HG03103 (cell line): ENCODE results near the gene RFT1.
A peak's percentile ranks its signal among the peaks of the same experiment; 100 is the strongest.
"Not testable (repeated sequence)": the region's sequence is repeated elsewhere in the genome, so short reads cannot be mapped to it uniquely, and the experiment has no call there.

Experiments
- ATAC-seq: cut with Tn5 transposase; IDR thresholded peaks from one replicate; pipeline ENCODE4 v1.9.1; 2021; ENCODE audit warnings: low read depth; ENCODE audit not compliant: unreplicated experiment

The RFT1 gene

DNA sequence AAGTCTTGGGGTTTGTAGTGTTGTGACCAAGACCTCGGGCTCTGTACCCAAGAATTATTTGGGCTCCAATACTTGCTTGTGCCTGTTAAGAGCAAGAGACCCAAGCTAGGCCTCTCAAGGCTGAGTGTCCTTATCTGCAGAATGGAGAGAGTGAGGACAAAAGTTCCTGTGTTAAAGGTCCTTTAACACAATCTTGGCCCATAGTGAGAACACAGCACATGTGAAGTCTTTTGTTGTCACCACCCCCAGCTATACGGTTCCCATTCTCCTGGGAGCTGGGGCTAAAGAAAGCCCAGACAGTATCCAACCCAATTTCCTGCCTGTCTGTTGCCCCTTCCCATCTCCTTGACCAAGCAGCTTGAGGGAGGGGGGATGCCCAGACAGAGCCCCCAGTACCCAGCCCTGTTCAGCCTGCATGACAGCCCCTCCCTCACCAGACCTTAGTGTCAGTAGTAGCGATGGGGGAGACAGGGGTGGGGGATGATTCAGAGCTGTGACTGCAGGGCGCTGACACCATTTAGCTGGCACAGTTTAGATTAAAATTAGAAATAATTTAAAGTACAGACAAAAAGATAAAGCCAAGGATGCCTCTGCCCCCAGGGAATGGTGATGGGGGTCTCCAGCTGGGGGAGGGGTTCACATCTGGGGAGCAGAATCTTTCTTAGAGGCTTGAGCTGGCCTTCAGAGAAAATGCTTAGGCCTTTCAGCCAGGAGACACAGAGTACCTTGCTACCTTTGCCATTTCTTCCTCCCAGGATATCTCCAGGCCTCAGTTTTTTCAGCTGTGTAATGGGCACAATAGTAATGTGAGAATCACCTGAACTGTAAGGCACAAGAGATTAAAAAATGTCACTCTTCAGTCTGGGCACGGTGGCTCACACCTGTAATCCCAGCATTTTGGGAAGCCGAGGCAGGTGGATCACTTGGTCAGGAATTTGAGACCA is 33.5 kb upstream of the RFT1 start:
- ATAC-seq, result no peak

- ATAC-seq, result peak; percentile 25
These were observed 32.6 kb upstream of the RFT1 start for GRCh38 chr3:53162672-53163443.

DNA sequence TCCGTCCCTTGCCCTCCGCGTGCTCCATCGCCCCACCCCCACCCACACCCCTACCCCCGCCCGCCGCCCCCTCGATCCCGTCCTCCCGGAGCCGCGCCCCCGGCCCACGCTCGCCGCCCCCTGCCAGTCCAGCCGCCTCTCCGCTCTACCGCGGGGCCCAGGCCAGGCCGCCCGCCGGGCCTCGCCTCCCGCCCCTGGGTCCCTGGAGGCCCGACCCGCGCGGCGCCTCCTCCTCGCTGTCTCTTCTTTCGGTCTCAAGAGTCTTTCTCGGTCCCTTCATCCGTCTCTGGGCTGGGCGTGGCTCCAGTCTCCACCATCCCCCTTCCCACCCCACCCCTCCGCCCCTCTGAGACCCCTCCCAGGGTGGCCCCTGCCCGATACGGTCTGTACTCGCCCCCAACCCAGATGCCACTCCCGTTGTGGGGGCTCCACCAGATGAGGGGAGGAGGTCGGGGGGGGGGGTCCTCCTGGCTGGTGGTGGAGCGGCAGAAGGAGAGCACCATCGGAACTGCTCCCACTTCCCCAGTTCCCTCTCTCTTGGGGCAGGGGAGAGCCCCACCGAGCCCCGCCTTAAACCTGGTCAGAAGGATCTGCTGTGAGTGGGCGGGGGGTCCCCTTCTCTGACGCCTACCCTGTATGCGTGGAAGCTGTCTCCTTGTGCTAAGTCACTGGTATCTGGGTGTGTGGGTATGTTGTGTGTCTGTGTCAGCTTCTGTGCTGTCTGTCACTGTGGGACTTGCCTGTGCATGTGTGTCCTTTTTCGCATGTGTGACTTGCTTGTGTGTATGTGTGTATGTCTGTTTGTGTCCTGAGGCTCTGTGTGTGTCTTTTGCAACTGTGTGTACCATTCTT is 31.8 kb upstream of the RFT1 start:
- no peak for ATAC-seq

DNA sequence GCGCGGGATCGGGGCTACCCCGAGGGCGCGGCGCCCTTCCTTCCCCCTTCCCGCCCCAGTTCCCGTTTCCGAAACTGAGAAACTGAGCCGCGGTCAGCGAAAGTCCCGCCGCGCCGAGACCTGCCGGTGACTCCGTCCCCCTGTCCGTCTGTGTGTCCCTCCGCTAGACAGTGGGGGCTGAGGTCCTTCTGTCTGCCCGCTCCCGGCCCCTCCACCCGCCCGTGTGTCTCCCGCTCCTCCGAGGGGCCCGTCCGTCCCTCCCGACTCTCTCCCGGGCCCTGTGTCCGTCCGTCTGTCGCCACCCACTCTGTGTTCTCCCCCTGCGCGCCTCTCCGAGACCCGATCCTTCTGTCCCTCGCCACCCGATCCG is 31.2 kb upstream of the RFT1 start:
- ATAC-seq, result peak; percentile 0

DNA sequence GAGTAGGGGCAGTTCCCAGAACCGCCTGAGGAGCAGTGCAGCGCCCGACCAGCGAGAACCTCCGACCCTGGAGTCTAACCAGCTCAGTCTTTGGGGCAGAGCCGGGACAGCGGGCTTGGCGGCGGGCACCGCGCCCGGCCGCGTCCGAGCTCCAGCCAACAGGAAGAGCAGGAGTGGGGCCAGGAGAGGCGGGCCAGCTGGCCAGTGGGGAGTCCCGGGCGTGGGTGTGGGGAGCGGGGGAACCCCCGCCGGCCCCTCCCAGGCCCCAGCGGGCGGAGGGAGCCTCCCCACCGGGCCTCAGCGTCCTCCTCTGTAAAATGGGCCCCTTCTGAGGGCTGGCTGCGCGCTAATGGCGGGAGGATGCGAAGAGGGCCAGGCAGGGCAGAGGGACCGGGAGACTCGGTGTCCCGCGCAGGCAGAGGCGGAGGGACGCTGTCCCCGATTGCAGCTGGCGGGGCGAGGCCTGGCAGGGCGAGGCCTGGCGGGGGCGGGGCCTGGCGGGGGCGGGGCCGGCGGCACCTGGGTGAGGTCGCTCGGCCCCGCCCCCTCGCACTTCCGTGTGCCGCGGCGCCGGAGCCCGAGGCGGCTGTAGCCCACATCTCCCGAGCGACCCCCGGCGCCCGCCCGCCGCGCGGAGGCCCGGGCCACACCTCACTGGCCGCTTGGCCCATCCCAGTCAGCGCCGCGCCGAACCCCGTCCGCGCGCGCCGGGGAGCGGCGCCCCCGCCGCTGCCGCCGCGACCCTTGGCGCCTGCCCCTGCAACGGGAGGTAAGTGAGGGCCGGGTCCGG is 30.6 kb upstream of the RFT1 start, which contains the start of gene PRKCD:
TSS of gene PRKCD (plus strand) at position 550 of the 790 bp plus-strand sequence. CDS start 17,214 bp downstream, outside the sequence.
- peak; percentile 39 for ATAC-seq

DNA sequence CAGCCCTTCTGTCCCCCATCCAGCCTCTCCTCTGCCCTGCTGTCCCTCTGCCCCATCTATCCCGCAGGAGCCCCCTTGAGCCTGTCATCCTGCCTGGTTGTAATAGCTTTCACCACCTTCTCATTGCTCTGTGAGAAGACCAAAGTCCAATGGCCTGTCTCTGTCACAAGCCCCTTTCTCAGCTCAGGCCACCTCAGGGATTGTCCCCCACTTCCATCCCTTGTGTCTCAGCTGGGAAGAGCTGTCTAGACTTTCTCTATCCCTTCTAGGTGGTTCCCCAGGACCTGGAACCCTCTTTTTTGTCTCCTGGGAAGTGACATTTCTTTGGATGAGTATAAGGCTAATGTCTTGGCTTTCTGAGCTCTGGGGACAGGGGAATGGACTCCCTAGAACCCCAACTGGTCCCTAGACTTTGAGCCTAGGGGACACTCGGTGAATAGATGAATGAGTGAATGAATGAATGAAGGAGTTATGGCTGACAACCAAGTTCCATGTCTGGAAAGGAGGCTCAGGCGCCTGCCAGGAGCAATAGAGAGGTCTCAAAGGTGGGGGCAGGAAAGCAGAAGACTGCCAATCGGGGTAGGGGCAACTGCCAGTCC is 29.9 kb upstream of the RFT1 start:
- no peak for ATAC-seq

DNA sequence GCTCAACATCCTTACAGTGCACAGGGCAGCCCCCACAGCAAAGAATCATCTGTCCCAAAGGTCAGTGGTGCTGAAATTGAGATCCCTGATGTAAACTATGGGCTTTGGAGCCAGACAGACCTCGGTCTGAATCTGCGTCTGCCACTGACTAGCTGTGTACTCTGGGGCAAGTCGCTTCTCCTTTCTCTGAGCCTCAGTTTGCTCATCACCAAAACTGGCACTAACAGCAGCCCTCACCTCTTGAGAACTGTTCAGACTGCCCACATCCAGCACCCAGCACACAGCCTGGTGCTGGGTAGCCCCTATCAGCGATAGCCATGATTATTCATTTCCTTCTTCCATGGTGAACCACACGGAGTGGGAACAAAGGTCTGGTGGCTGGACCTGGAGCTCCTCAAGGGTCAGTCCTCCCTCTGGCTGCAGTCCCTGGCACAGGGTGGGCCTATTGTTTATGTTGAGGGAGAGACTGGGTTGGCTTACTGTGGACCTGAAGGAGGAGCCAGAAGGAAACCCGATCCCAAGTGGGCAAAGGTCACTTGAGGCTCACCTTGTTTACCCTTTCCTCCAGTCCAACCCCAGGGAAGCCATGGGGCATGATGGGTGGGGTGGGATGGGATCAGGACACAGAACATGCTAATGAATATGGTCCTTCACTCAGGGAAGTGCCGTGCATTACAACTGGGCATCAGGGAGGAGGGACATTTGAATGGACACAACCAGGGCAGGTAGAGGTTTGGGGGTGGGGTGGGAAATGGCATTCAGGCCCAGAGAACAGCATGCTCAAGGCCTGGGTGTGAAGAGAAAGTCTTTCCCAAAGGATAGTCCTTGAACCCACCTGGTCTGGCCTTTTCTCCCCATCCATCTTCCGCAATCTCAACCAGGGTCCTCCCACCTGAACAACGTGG is 29.2 kb upstream of the RFT1 start:
- ATAC-seq, result no peak

DNA sequence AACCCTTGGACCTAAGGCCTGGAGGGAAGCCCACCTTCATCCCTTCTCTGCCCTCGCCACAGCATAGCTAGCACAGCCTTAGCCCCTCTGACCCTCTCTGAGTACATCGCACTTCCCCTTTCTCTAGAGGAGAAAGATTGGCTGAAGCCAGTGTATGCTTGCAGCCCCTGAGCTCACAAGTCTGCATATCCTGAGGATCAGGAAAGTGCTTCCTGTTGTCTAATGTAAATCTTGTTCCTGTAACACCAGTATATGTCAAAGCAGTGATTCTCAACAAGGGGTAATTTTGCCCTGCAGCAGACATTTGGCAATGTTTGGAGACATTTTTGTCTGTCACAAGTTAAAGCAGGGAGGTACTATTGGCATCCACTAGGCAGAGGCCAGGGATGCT is 28.5 kb upstream of the RFT1 start:
- ATAC-seq, result no peak

DNA sequence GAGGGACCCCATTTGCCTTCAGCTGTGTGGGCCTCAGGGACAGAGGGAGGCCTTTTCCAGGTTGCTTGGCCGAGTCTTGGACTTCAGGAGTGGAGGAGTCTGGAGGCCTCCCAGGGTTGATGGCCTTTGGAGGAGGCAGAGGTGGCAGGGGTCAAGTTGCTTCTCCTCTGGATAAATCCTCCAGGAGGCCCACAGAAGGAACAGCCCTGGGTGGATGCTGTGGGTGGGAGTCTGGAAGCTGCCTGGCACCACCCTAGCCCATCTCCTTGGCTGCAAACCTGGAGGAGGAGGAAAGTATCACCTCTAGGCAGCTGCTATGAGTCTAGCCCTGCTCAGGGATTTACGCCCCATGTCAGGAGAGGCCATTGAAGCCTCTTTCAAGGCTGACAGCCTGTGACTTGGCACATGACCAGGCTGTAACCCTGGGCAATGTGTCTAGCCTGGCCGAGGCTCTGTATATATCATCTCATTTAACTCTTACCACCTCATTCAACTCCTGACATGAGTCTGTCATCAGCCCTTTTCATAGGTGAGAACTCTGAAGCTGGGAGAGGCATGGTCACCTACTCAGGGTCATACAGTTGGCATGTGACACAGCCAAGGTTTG is 27.8 kb upstream of the RFT1 start:
- no peak for ATAC-seq

DNA sequence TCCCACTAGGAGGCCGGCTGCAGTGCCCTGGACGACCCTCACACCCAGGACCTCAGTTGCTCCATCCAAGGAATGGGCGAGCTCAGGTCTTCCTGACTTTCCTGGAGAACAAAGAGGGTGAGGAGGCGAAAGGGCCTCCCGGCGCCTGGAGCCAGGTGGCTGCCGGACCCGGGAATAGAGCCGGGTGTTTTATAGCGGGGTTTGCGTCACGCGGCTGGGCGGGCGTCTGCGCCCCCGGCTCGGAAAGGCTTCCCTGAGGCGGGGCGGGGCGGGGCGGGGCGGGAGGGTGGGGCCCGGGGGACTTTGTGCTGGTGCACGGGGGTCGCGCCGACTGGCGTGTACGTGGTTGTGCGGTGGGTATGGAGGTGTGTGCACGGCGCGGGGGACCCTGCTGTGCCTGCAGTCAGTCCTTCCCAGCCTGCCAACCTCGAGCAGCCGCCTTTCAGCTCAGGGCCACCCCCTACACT is 26.2 kb upstream of the RFT1 start:
- ATAC-seq, result no peak

GRCh38 chr3:53155760-53156159 is 25.5 kb upstream of the RFT1 start:
- ATAC-seq, result no peak

- no peak for ATAC-seq
These were observed 24.6 kb upstream of the RFT1 start for GRCh38 chr3:53154881-53155285.

DNA sequence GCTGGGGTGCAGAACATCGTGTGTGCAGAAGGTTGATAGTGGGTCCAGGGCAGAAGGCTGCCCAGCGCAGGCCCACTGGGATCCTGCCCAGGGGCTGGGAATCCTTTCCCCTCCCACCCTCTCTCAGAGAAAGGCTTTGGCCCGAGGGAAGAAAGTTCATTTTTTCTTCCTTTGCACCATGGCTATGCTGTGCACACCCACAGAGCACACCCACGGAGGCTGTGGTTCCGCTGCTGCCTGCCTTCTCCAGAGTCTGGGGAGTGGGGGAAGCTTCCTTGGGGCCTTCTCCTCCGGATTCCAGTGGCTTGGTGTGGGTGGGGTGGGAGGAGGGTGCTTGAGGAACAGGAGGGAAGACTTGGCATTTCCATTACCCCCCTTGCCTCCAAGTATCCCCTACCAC is 23.7 kb upstream of the RFT1 start:
- no peak for ATAC-seq

GRCh38 chr3:53153264-53153823 is 23.1 kb upstream of the RFT1 start:
- no peak for ATAC-seq

GRCh38 chr3:53151870-53152660 is 21.8 kb upstream of the RFT1 start:
- no peak for ATAC-seq

DNA sequence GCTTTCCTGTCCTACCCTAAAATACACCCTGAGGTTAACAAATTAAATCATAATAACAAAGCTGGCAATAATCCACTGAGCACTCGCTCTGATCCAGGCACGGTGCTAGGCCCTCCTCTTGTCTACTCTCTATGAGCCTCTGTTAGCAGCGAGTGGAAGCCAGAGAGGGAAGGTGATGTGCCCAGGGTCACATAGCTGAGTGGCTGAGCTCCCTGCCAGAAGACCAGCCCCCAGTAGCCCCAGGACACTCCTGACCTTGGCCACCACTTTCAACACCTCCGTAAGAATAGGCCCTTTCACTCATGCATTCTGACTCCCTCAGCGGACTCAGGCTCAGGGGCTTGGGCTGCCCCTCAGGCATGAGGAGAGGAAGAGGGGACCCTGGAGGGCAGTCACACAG is 21.2 kb upstream of the RFT1 start:
- no peak for ATAC-seq

DNA sequence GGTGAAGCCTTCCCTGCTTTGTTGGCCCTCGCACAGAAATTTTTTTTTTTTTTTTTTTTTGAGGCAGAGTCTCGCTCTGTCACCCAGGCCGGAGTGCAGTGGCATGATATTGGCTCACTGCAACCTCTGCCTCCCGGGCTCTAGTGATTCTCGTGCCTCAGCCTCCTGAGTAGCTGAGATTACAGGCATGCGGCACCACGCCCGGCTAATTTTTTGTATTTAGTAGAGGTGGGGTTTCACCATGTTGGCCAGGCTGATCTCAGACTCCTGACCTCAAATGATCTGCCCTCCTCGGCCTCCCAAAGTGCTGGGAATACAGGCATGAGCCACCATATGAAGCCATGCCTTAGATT is 20.8 kb upstream of the RFT1 start:
- not testable (repeated sequence) for ATAC-seq
